ENCODE measurements around the gene SPRED2.

The SPRED2 gene

GRCh38 chr2:65299246-65299645 lies 133.2 kb downstream of the SPRED2 start:
- TF ChIP-seq PATZ1 (CRISPR knock-in tag; IDR thresholded peaks at IDR 0.05; ENCODE audit: borderline replicate concordance): no peak
- no peak for TF ChIP-seq OSR1 (CRISPR knock-in tag; IDR thresholded peaks at IDR 0.05)
- TF ChIP-seq ZNF565 (CRISPR knock-in tag; conservative IDR thresholded peaks at IDR 0.05; ENCODE audit: low read depth): no peak
- TF ChIP-seq PPARA (CRISPR knock-in tag; IDR thresholded peaks at IDR 0.05; ENCODE audit: borderline replicate concordance): no peak
- TF ChIP-seq ZFP30 (CRISPR knock-in tag; IDR thresholded peaks at IDR 0.05): no peak
- no peak for TF ChIP-seq CSRNP3 (CRISPR knock-in tag; IDR thresholded peaks at IDR 0.05)
- no peak for TF ChIP-seq CREB5 (CRISPR knock-in tag; IDR thresholded peaks at IDR 0.05; ENCODE audit: low read depth)
- no peak for TF ChIP-seq ZFP3 (CRISPR knock-in tag; IDR thresholded peaks at IDR 0.05)
- no peak for TF ChIP-seq BACH2 (CRISPR knock-in tag; IDR thresholded peaks at IDR 0.05; ENCODE audit: borderline replicate concordance)
- no peak for ATAC-seq

GRCh38 chr2:65298089-65298488 lies 134.3 kb downstream of the SPRED2 start:
- no peak for TF ChIP-seq ZNF565 (CRISPR knock-in tag; conservative IDR thresholded peaks at IDR 0.05; ENCODE audit: low read depth)
- no peak for TF ChIP-seq ISL1 (CRISPR knock-in tag; IDR thresholded peaks at IDR 0.05)
- no peak for TF ChIP-seq ZC3H10 (CRISPR knock-in tag; IDR thresholded peaks at IDR 0.05)
- no peak for TF ChIP-seq ESRRG (CRISPR knock-in tag; IDR thresholded peaks at IDR 0.05)
- no peak for TF ChIP-seq POU6F1 (CRISPR knock-in tag; IDR thresholded peaks at IDR 0.05; ENCODE audit: borderline replicate concordance, low read depth)
- no peak for TF ChIP-seq CSRNP3 (CRISPR knock-in tag; IDR thresholded peaks at IDR 0.05)
- TF ChIP-seq CREB5 (CRISPR knock-in tag; IDR thresholded peaks at IDR 0.05; ENCODE audit: low read depth): no peak
- no peak for TF ChIP-seq ZNF8 (CRISPR knock-in tag; IDR thresholded peaks at IDR 0.05)
- no peak for TF ChIP-seq ZNF70 (CRISPR knock-in tag; IDR thresholded peaks at IDR 0.05)
- TF ChIP-seq RARB (CRISPR knock-in tag; IDR thresholded peaks at IDR 0.05): no peak
- no peak for TF ChIP-seq ARNTL (CRISPR knock-in tag; IDR thresholded peaks at IDR 0.05; ENCODE audit: borderline replicate concordance, low read depth)
- no peak for TF ChIP-seq CSDC2 (CRISPR knock-in tag; IDR thresholded peaks at IDR 0.05)
- TF ChIP-seq GLIS3 (CRISPR knock-in tag; IDR thresholded peaks at IDR 0.05): no peak
- no peak for TF ChIP-seq TSHZ2 (CRISPR knock-in tag; IDR thresholded peaks at IDR 0.05)
- TF ChIP-seq TCF4 (CRISPR knock-in tag; IDR thresholded peaks at IDR 0.05; ENCODE audit: borderline replicate concordance): no peak
- ATAC-seq: no peak

Measured in SK-N-SH treated with all-trans-retinoic acid at 6 μM for 48 hours (cell line).